Loucy (cell line): ENCODE measurements around the gene BCR.
"Not testable (repeated sequence)": the region's sequence is repeated elsewhere in the genome, so short reads cannot be mapped to it uniquely, and the experiment has no call there.

Source experiments
- H2AFZ ChIP-seq: fragments of 200-600 bp; sonication (generic); 2 replicates; pipeline ENCODE4 v1.6.0; 2016; ENCODE audit warnings: antibody characterized with exemption, mild to moderate bottlenecking, low read length, moderate library complexity
- H3F3A ChIP-seq: fragments of 200-600 bp; 2 replicates; pipeline ENCODE4 v1.6.0; 2016; ENCODE audit warnings: antibody characterized with exemption, low read depth, mild to moderate bottlenecking
- H3K27me3 ChIP-seq: fragments of 200-600 bp; sonication (generic); 2 replicates; pipeline ENCODE4 v1.6.1; 2014; ENCODE audit warnings: low read length, mild to moderate bottlenecking; ENCODE audit not compliant: insufficient read depth, poor library complexity, severe bottlenecking
- H3K36me3 ChIP-seq: fragments of 200-600 bp; sonication (generic); 2 replicates; pipeline ENCODE4 v1.6.1; 2016; ENCODE audit warnings: low read length; ENCODE audit not compliant: insufficient read depth
- H3K4me1 ChIP-seq: fragments of 200-600 bp; sonication (generic); 2 replicates; pipeline ENCODE4 v1.5.1; 2014; ENCODE audit warnings: low read length, mild to moderate bottlenecking; ENCODE audit not compliant: insufficient read depth, poor library complexity, severe bottlenecking
- H3K4me2 ChIP-seq: fragments of 200-600 bp; sonication (generic); 2 replicates; pipeline ENCODE4 v1.6.0; 2014; ENCODE audit warnings: antibody characterized with exemption, low read length, low read depth, mild to moderate bottlenecking; ENCODE audit not compliant: poor library complexity, severe bottlenecking
- H3K4me3 ChIP-seq: fragments of 200-600 bp; sonication (generic); 2 replicates; pipeline ENCODE4 v1.5.1; 2014; ENCODE audit warnings: low read length, mild to moderate bottlenecking, mixed read lengths; ENCODE audit not compliant: poor library complexity, severe bottlenecking
- H3K79me2 ChIP-seq: fragments of 200-600 bp; sonication (generic); 2 replicates; pipeline ENCODE4 v1.6.1; 2014; ENCODE audit warnings: low read length; ENCODE audit not compliant: insufficient read depth
- H3K9ac ChIP-seq: fragments of 200-600 bp; sonication (generic); 2 replicates; pipeline ENCODE4 v1.6.0; 2014; ENCODE audit warnings: mild to moderate bottlenecking, low read depth, low read length, moderate library complexity; ENCODE audit not compliant: poor library complexity, severe bottlenecking
- H3K9me2 ChIP-seq: fragments of 200-600 bp; sonication (generic); replicated peaks from 2 replicates; pipeline ENCODE4 v1.6.1; 2016; ENCODE audit warnings: low read depth, low read length, mixed read lengths
- H3K9me3 ChIP-seq: fragments of 200-600 bp; sonication (generic); 2 replicates; pipeline ENCODE4 v1.6.1; 2014; ENCODE audit warnings: mild to moderate bottlenecking, antibody characterized with exemption, low read length, low read depth; ENCODE audit not compliant: insufficient read depth
- H4K20me1 ChIP-seq: fragments of 200-600 bp; sonication (generic); 2 replicates; pipeline ENCODE4 v1.6.0; 2014; ENCODE audit warnings: antibody characterized with exemption, low read length, mild to moderate bottlenecking; ENCODE audit not compliant: insufficient read depth, poor library complexity, severe bottlenecking
- CTCF ChIP-seq: fragments of 200-600 bp; sonication (generic); conservative IDR thresholded peaks from 2 replicates; pipeline ENCODE4 v1.5.1; 2014; ENCODE audit warnings: mild to moderate bottlenecking, antibody characterized with exemption, low read length
- EZH2phosphoT487 ChIP-seq: fragments of 200-600 bp; IDR thresholded peaks from 2 replicates; pipeline ENCODE4 v1.6.1; 2018; ENCODE audit warnings: antibody characterized with exemption, mild to moderate bottlenecking, moderate library complexity, borderline replicate concordance

Gene BCR

GRCh38 chr22:23365524-23365923 is 185.2 kb downstream of the BCR start:
- Histone ChIP-seq H3K9me2 (no peaks in the 10 kb centered on the region), H3K4me2 (no peak overlapping the region), H3K4me3 (no peak overlapping the region), H4K20me1 (no peaks in the 10 kb centered on the region), H2AFZ (no peak overlapping the region), H3K9ac (no peak overlapping the region), H3K4me1 (peaks cover 3% of the 10 kb centered on the region), H3K9me3 (no peaks in the 10 kb centered on the region), H3F3A (no peaks in the 10 kb centered on the region), H3K79me2 (no peaks in the 10 kb centered on the region), H3K36me3 (no peaks in the 10 kb centered on the region), H3K27me3 (no peaks in the 10 kb centered on the region)
- TF ChIP-seq EZH2phosphoT487 (no peak), CTCF (no peak)

DNA sequence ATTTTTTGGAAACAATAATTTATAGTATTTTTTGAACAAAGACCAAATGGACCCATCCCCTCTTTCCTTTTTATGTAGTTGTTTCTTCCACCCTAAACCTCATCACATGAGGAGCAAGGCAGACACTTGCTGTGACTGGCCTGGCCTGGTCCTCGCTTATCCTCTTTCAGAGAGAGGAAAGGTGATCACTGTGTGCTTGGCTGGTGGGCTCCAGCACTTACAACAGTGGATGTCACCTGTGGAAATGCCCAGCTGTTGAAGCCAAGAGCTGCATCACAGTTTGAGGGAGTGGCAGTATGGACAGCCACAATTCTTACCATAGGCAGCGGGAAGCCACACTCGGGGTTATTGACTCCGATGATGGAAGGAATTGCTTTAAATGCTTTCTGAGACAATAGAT is 185.7 kb downstream of the BCR start:
- Histone ChIP-seq H3K9me2 (no peaks in the 10 kb centered on the region), H2AFZ (no peak overlapping the region), H3F3A (no peaks in the 10 kb centered on the region), H3K27me3 (no peaks in the 10 kb centered on the region), H3K4me1 (peaks cover 3% of the 10 kb centered on the region), H3K4me2 (no peak overlapping the region), H3K79me2 (no peaks in the 10 kb centered on the region), H3K36me3 (no peaks in the 10 kb centered on the region), H3K9me3 (no peaks in the 10 kb centered on the region), H3K4me3 (no peak overlapping the region), H3K9ac (no peak overlapping the region), H4K20me1 (no peaks in the 10 kb centered on the region)
- TF ChIP-seq CTCF: no peak
- no peak for TF ChIP-seq EZH2phosphoT487

DNA sequence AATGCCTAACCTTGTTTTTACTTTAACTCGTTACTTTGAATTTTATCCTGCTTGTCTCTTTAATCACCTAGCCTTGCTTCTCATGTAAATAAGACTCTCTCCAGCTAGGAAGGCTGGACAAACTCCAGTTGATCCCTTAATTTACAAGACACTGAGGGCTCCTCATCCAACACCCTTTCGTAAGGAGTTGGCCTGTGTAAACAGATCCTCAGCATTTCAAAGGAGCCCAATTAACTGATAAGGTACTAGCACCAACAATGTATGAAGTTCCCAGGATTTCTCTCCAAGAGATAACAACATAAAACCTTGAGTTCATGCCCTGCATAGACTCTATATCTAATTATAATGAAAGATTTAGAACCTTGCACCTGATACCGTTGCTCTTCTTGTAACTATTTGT is 186.9 kb downstream of the BCR start:
- not testable (repeated sequence) for H4K20me1 ChIP-seq, H3K4me2 ChIP-seq, H3F3A ChIP-seq, H3K9ac ChIP-seq, H3K9me2 ChIP-seq, H3K36me3 ChIP-seq, H3K79me2 ChIP-seq, H3K4me3 ChIP-seq, H3K4me1 ChIP-seq, H3K9me3 ChIP-seq, H3K27me3 ChIP-seq, H2AFZ ChIP-seq
